Middle frontal gyrus (tissue), 1 donor: Measurements from ENCODE around the gene SEC14L6.
"Not testable (repeated sequence)": the region's sequence is repeated elsewhere in the genome, so short reads cannot be mapped to it uniquely, and the experiment has no call there.

Source experiments
- DNase-seq: peaks from one replicate; pipeline ENCODE4 v3.0.0-alpha.2; 2015; ENCODE audit warnings: low spot score; ENCODE audit errors: extremely low spot score

The SEC14L6 gene

DNA sequence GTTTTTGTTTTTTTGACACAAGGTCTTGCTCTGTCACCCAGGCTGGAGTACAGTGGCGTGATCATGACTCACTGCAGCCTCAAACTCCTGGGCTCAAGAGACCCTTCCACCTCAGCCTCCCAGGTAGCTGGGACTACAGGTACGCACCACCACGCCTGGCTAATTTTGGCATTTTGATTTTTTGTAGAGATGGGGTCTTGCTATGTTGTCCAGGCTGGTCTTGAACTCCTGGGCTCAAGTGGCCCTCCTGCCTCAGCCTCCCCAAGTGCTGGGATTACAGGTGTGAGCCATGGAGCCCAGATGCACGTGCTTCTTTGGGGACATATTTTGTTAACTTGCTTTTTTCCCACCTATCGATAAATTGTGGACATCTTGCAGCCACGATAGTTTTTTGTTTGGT is 20.7 kb upstream of the SEC14L6 start:
- DNase-seq, result not testable (repeated sequence)

DNA sequence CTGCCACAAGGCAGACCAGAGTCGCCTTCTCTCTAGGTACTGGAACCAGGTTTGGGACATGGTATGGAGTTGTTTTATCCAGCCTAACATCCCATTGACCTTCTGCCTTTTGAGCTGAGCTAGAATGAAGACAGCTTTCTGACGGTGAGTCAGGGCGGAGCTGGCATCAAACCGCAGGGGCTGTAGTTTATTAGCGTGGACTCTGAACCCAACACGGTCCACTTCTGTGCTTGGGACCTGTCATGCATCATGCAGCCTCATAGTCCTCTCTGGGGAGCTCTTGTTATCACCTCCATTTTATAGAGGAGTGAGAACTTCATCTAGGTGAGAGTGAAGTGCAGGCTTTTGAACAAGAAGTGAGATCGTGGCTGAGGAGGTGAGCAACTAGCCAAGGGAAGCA is 19.6 kb upstream of the SEC14L6 start:
- no peak for DNase-seq

DNA sequence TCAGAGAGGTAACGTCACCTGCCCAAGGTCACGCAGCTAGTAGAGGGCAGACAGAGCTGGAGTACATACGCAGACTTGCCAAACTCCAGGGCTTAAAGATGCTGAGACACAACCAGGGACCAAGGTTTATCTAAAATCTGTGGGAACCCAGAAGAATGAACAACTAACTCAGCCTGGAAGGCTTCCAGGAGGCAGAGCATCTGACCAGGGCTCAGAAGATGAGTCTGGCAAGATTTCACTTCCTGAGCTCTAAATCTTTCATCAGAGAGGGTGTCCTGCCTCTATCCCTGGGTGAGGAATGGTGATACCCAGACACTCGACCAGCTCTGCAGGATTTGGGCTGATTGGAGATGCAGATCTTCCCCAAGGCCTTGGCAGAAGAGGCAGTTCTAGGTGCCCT is 18.8 kb upstream of the SEC14L6 start:
- no peak for DNase-seq

DNA sequence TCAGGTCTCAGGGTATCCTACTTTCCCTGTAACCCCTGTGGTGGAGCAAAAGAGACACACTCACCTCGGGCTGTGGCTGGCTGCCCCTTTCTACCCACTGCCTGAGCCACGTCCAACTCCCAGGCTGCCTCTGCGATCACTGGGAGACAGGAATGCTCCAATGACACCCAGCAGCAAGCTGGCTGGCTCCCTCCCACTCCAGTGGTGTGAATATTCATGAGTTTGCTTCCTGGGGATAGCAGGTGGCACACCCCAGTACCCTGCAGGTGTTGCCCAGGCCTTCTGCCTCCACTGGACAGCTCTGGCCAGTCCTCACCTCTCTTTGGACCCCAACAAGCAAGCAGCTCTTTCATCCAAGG is 18.2 kb upstream of the SEC14L6 start:
- DNase-seq, result no peak

DNA sequence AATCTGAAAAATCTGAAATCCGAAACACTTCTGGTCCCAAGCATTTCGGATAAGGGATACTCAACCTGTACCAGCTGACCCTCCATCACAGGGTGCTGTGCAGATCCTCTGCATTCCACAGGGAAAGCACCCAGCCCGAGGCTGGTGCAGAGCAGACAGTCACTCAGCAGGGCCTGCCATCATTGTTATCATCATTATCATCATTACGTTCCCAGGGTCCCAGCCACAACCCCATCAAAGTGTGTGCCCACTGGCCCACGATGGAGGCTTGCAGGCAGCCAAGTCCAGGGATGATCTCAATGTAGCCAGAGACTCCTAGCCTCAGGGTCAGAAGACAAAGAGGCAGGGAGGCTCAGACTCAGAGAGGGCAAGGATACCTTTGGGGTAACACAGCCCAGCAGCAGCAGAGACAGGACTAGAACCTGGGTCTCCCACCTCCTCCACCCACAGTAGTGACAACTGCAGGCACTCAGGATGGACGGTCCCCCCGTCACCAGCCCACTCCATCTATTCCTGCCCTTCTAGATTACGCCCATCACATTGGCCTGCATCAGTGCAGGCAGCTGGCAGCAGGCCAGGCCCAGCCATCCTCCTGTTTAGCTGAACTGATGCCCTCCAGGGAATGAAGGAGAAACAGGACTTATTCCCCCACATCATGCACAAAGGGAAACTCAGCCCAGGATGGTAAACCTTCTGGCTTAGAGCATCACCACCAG is 17.7 kb upstream of the SEC14L6 start:
- no peak for DNase-seq

DNA sequence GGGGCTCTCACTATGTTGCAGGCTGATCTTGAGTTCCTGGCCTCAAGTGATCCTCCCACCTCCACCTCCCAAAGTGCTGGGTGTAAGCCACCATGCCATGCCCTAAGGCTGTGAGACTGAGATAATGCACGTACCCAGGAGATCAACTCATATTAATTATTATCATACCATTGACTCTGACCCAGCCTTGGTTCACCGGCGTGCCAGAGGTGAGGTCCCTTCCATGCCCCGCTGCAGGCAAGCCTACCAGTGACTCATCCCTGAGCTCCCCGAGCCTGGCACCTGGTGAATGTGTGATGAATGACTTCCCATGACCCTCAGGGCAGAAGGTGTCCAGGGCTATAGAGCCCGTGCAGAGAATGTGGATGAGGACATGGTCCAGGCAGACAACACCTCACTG is 15.8 kb upstream of the SEC14L6 start:
- DNase-seq, result no peak

DNA sequence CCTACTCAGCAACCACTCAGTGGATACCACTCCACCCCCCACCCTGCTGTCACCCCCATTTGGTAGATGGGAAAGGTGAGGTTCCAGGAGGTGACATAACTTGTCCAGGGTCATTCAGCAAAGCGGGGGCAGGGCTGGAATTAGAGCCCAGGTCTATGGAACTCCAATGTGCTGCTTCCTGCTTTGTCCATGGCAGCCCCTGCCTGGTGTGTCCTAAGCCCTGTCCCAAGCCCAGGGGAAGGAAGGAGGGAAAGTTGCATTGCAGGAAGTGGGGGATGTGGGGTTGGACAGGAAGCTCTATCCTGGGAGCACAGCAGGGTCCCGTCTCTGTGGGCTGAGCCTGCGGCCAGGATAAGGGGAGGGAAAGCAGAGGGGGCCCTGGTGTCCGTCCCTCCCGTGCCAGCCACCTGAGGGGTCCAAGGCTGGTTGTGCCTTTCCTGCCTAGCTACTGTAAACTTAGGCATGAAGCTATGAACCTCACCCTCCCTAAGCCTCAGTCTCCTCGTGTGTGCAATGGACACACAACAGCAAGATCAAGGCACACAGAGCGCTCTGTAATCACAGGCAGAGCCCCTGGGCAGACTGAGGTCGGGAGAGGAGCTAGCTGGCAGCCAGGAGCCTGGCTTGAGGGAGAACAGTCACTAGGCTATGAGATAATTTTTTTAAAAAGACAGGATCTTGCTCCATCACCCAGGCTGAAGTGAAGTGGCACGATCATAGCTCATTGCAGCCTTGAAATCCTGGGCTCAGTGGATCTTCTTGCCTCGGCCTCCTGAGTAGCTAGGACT is 15.1 kb upstream of the SEC14L6 start:
- DNase-seq, result no peak

DNA sequence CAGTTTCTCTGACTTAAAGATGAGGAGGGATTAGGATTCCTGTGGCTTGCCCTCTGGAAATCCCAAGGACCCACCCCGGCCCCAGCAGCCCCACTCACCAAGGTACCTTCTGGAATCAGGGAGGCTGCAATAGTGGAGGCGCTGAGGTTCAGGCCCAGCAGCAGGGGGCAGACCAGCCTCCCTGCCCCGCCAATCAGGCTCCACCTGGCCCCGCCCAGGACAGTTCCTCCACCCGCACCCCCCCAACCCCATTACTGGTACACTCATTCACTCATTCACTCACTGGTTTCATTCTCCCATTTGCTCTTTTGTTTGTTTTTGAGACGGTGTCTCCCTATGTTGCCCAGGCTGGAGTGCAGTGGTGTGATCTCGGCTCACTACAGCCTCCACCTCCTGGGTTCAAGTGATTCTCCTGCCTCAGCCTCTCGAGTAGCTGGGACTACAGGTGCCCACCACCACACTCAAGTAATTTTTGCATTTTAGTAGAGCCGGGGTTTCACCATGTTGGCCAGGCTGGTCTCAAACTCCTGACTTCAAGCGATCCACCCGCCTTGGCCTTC is 14.2 kb upstream of the SEC14L6 start:
- DNase-seq, result not testable (repeated sequence)

DNA sequence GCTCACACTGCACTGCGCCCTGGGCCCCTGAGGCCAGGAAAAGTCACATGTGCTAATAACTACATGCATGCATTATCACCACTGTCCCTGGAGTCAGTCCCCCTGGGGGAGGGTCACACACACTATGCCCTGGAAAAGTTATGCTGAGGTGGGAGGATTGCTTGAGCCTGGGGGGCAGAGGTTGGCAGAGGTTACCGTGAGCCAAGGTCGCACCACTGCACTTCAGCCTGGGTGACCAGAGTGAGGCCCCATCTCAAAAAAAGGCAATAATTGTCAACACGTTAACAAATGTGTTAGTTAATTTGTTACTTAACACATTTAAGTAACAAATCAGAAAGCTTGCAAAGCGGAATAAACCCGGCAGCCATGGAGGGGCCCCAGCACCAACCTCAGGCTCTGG is 13.3 kb upstream of the SEC14L6 start:
- no peak for DNase-seq

DNA sequence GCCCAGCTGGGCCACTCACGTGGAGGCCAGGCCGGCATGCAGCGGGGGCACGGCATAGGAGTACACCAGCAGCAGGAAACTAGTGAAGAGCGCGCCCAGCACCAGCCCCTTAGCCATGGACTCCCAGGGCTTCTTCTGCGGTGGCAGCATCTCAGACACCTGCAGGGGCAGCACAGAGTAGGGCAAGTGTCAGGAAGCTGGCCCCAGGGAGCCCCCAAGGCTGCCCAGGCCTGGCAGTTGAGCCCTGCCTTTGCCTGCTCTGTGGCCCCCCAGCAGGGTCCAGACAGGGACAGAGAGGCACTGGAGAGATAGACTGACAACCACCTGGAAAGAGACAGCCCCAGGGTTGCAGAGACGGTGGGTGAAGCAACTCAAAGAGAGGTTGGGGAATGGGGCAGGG is 10.7 kb upstream of the SEC14L6 start:
- DNase-seq, result no peak

DNA sequence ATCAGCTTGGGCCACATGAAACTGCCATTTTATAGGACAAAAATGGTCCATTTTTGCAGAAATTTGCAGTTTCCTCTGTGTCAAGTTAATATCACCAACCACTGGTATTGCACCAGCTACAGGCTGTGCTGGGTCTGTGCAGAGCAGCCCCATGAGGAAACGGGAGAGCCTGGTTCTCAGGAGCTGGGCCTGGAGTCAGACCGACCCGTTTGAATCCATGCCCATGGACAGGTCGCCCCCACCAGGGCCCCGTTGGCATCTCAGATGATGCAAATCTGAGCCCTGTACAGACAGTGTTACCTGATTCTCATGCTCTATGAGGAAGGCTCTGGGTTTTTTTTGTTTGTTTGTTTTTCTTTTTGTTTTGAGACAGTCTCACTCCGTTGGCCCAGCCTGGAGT is 9.8 kb upstream of the SEC14L6 start:
- no peak for DNase-seq

DNA sequence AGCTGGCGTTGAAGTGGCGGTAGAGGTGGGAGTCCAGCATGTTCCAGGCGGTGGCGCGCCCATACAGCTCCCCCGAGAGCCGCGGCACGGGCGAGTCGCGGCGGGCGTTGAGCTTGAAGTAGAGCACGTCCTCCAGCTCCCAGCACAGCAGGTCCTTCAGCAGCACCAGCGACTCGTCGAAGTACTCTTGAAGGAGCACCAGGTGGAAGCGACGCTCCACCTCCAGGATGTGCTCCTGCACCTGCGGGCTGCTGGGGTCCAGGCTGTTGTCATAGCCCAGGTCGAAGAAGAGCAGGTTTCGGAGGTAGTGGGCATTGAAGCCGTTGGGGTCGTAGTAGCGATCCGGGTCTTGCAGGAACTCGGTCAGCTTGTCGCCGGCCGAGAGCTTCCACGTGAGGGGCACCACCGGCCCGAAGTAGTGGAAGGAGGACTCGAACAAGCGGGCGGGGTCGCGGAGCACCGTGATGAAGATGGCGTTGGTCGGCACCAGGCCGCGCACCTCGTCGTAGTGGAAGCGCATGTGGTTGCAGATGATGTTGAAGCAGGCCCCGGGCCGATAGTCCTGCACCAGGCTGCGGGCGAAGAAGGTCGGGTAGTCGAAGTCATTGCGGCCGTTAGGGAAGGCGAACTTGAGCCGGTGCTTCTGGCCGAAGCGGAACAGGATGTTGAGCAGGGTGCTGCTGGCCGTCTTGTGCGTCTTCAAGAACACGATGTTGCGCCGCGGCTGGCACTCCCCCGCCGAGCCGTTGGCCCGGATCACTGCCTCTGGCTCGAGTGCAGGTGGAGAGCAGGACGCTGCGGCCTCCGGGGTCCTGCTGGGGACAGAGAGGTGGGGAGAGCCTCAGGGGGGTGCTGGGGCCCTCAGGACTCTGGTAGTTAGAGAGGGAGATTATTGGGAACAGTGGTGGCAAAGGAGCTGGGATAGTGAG is 9.0 kb upstream of the SEC14L6 start:
- DNase-seq, result no peak

DNA sequence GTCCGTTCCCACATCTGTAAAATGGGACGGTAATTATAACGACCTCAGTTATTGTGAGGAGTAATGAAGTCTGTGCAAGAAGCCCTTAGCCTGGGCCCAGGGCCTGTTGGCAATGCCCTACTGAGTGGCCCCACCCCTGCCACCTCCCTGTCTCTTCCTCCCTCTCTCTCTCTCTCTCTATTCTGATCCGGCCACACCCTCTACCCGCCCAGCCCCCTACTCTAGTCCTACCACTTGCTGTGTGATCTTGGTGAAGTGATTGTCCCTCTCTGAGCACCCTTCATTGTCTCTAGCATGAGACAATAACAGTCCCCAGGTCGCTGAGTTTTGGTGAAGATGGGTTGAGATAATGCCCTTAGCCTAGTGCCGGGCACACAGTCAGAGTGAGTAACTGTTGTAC is 7.4 kb upstream of the SEC14L6 start:
- no peak for DNase-seq

DNA sequence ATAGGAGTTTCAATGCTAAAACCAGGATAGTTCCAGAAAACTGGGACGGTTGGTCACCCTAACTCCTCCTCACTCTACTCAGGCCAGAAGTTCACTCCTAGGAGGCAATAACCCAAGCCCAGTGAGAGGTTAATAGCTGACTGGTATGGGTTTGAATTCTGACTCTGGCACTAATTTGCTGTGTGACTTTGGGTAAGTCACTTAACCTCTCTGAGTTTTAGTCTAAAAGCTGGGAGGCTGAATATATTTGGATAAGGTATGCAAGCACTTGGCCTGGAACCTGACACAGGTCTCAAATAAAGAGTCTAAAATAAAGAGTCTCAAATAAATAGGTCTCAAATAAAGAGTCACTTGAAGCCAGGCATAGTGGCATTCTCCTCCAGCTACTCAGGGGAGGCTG is 6.2 kb upstream of the SEC14L6 start:
- no peak for DNase-seq

DNA sequence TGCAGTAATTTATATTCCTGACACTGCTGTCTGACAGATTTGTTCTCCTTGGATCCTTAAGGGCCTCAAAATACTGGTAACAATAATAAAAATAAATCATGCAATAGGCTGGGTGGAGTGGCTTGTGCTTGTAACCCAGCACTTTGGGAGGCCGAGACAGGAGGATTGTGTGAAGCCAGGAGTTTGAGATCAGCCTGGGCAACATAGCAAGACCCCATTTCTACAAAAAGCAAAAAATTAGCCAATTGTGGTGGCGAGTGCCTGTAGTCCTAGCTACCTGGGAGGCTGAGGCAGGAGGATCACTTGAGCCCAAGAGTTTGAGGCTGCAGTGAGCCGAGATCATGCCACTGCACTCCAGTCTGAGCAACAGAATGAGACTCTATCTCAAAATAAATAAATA is 5.3 kb upstream of the SEC14L6 start:
- DNase-seq, result not testable (repeated sequence)

DNA sequence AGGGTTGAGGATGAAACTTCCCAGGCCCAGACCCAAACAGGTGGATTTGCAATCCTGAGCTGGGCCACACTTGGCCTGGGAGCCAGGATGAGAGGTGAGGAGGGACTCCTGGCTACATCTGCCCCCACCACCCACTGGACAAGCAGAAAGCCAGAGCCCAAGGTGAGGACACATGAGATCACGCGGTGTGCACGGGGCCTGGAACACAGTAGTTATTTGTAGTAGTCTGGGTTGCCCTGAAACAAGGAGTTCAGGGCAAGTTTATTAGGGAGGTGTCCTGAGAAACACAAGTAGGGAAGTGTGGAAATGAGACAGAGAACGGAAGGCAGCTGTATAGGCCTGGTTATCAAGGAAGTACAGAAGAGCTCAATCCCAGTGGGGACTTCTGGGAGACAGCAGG is 647 bp upstream of the SEC14L6 start:
- no peak for DNase-seq

DNA sequence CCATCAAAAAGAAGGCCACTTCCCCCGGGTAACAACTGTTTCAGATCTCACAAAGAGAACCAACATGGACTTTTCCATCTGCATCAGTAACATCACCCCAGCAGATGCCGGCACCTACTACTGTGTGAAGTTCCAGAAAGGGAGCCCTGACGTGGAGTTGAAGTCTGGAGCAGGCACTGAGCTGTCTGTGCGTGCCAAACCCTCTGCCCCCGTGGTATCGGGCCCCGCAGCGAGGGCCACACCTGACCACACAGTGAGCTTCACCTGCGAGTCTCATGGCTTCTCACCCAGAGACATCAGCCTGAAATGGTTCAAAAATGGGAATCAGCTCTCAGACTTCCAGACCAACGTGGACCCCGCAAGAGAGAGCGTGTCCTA is 3.7 kb downstream of the SEC14L6 start:
- no peak for DNase-seq

DNA sequence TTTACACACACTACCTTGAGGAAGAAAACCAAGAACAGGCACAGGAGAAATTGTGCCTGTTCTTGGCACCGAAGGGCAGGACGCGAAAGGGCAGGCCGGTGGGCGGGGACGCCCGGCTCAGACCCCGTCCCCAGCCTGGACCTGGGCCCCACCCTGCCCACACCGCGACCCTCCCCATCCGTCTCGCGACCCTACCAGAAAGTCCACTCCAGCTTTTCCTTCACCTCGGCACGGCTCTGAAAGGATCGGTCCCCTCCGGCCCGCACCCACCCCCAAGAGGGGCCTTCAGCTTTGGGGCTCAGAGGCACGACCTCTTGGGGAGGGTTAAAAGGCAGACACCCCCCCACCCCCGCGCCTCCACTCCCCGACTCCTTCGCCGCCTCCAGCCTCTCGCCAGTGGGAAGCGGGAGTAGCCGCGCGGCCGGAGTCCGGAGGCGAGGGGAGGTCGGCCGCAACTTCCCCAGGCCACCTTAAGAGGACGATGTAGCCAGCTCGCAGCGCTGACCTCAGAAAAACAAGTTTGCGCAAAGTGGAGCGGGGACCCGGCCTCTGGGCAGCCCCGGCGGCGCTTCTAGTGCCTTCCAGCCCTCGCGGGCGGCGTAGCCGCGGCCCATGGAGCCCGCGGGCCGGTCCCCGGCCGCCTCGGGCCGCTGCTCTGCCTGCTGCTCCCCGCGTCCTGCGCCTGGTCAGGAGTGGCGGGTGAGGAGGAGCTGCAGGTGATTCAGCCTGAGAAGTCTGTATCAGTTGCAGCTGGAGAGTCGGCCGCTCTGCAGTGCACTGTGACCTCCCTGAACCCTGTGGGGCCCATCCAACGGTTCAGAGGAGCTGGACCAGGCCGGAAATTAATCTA is 4.4 kb downstream of the SEC14L6 start:
- no peak for DNase-seq

DNA sequence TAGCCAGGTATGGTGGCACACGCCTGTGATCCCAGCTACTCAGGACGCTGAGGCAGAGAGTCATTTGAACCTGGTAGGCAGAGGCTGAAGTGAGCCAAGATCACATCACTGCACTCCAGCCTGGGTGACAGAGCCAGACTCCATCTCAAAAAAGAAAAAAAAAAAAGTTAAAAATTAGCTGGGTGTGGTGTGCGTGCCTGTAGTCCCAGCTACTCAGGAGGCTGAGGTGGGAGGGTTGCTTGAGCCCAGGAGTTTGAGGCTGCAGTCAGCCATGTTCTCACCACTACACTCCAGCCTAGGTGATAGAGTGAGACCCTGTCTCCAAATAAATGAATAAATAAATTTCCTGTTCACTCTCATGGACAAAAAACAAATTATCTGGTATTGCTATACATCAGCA is 5.0 kb downstream of the SEC14L6 start:
- not testable (repeated sequence) for DNase-seq

DNA sequence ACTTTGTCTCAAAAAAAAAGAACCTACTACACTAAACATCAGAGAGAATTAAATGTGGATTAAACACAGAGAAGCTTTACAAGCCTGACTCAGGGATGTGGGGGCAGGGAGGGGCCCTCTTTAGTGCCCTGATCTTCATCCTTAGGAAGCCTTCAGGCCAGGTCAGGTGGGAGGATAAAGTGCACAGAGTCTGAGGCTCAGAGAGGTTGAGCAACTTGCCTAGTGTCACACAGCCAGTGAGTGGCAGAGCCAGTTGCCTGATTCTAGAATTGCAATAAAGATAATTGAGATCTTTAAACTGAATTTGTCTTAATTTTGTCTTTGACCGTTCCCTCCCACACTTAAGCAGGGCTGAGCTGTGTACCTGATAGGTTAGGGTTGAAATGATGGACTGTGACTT is 7.2 kb downstream of the SEC14L6 start:
- no peak for DNase-seq

DNA sequence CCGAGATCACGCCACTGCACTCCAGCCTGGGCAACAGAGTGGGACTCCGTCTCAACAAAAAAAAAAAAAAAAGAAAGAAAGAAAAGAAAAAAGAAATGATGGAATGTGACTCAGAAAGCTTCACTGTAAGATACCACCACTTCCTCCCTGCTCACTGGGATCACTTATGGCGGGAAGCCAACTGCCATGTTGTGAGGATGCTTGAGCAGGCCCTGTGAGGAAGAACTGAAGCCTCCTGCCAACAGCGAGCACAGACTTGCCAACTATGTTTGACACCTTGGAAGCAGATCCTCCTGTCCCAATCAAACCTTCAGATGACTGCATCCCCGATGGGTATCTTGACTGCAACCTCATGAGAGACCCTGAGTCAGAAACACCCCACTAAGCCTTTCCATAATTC is 8.3 kb downstream of the SEC14L6 start:
- no peak for DNase-seq
